ENCODE data around the gene NLRP5.

- TF ChIP-seq, protein P1, sequence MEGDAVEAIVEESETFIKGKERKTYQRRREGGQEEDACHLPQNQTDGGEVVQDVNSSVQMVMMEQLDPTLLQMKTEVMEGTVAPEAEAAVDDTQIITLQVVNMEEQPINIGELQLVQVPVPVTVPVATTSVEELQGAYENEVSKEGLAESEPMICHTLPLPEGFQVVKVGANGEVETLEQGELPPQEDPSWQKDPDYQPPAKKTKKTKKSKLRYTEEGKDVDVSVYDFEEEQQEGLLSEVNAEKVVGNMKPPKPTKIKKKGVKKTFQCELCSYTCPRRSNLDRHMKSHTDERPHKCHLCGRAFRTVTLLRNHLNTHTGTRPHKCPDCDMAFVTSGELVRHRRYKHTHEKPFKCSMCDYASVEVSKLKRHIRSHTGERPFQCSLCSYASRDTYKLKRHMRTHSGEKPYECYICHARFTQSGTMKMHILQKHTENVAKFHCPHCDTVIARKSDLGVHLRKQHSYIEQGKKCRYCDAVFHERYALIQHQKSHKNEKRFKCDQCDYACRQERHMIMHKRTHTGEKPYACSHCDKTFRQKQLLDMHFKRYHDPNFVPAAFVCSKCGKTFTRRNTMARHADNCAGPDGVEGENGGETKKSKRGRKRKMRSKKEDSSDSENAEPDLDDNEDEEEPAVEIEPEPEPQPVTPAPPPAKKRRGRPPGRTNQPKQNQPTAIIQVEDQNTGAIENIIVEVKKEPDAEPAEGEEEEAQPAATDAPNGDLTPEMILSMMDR (IDR thresholded peaks at IDR 0.05): no peak
- TF ChIP-seq POLR2A (IDR thresholded peaks at IDR 0.05): no peak
Measured at GRCh38 chr19:55939206-55939605, 47.4 kb upstream of the NLRP5 start.

Measured in uterus (tissue), 2 donors.